ENCODE measurements around the gene ST8SIA6. TPM values are rescaled to one million over a fixed set of nuclear protein-coding genes. Genes with fewer than 3 reads are reported as not detected.

ST8SIA6 gene
- total RNA-seq, 1 donor from 2014 or later = 1.7 TPM

DNA sequence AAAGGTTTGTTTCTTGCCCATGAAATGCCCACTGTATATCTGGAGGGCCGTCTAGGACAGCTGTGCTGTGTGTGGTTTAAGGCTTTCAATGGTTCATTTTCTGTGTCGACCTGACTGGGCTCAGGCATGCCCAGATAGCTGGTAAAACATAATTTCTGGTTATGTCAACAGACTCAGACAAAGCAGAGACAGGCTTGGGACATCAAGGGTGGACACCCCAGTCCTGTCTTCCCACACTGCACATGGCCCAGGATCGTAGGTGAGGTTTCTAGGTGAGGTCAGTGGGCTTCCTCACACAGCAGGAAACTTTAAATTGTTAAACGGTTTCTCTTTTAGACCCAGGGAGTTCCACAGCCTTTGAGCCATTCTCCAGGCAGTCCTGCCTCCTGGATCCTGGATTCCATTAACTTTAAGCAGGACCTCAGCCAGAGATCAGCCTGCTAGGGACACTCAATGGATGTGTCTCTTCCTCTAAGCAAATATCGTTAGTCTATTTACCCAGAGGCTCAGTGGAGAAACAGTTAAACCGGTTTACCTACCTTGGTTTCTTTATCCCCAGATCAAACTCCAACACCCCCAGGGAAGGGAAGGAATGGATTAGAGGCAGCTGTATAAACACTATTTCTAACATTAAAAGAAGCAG is 66.4 kb downstream of the ST8SIA6 start:
- Mint-ChIP-seq H3K36me3 (ENCODE audit: low read depth, unreplicated experiment) (no peaks in the 10 kb centered on the region), H3K27me3 (ENCODE audit: unreplicated experiment) (peaks cover 5% of the 10 kb centered on the region), H3K4me3 (ENCODE audit: unreplicated experiment) (no peak overlapping the region), H3K4me1 (ENCODE audit: unreplicated experiment) (peaks cover 12% of the 10 kb centered on the region), H3K27ac (ENCODE audit: unreplicated experiment) (peak overlapping the region; percentile 58), H3K9me3 (ENCODE audit: unreplicated experiment) (no peaks in the 10 kb centered on the region)
- no peak for DNase-seq (ENCODE audit: low spot score)
- TF ChIP-seq CTCF (IDR thresholded peaks at IDR 0.05; ENCODE audit: unreplicated experiment) = no peak

- no peak for DNase-seq (ENCODE audit: low spot score)
- peaks cover 5% of the 10 kb centered on the region for H3K27me3 Mint-ChIP-seq (ENCODE audit: unreplicated experiment)
- no peaks in the 10 kb centered on the region for H3K36me3 Mint-ChIP-seq (ENCODE audit: low read depth, unreplicated experiment)
- no peak for TF ChIP-seq CTCF (IDR thresholded peaks at IDR 0.05; ENCODE audit: unreplicated experiment)
- H3K27ac Mint-ChIP-seq (ENCODE audit: unreplicated experiment) = no peak overlapping the region
- H3K9me3 Mint-ChIP-seq (ENCODE audit: unreplicated experiment) = no peaks in the 10 kb centered on the region
- no peak overlapping the region for H3K4me3 Mint-ChIP-seq (ENCODE audit: unreplicated experiment)
- peaks cover 12% of the 10 kb centered on the region for H3K4me1 Mint-ChIP-seq (ENCODE audit: unreplicated experiment)
Measured at GRCh38 chr10:17386616-17387075, 67.7 kb downstream of the ST8SIA6 start.

- H3K9me3 Mint-ChIP-seq (ENCODE audit: unreplicated experiment) = no peaks in the 10 kb centered on the region
- no peak overlapping the region for H3K4me3 Mint-ChIP-seq (ENCODE audit: unreplicated experiment)
- no peak for TF ChIP-seq CTCF (IDR thresholded peaks at IDR 0.05; ENCODE audit: unreplicated experiment)
- H3K4me1 Mint-ChIP-seq (ENCODE audit: unreplicated experiment) = peaks cover 12% of the 10 kb centered on the region
- no peaks in the 10 kb centered on the region for H3K36me3 Mint-ChIP-seq (ENCODE audit: low read depth, unreplicated experiment)
- DNase-seq (ENCODE audit: low spot score) = no peak
- H3K27ac Mint-ChIP-seq (ENCODE audit: unreplicated experiment) = no peak overlapping the region
- H3K27me3 Mint-ChIP-seq (ENCODE audit: unreplicated experiment) = peaks cover 5% of the 10 kb centered on the region
Measured at GRCh38 chr10:17386021-17386420, 68.4 kb downstream of the ST8SIA6 start.

DNA sequence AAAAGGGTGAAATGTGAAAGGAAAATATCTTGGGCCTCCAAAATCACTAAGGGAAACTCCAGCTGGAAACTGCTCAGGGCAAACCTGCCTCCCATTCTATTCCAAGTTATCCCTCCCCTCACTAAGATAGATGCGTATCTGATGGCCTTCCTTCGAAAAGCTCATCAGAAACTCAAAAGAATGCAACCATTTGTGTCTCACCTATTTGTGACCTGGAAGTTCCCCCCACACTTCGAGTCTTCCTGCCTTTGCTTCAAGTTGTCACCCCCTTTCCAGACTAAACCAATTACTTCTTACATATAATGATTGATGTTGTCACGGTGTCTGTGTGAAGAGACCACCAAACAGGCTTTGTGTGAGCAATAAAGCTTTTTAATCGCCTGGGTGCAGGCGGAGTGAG is 69.3 kb downstream of the ST8SIA6 start:
- Mint-ChIP-seq H3K4me3 (ENCODE audit: unreplicated experiment) (no peak overlapping the region), H3K9me3 (ENCODE audit: unreplicated experiment) (no peaks in the 10 kb centered on the region), H3K27ac (ENCODE audit: unreplicated experiment) (no peak overlapping the region), H3K27me3 (ENCODE audit: unreplicated experiment) (peaks cover 5% of the 10 kb centered on the region), H3K4me1 (ENCODE audit: unreplicated experiment) (peaks cover 14% of the 10 kb centered on the region), H3K36me3 (ENCODE audit: low read depth, unreplicated experiment) (no peaks in the 10 kb centered on the region)
- no peak for DNase-seq (ENCODE audit: low spot score)
- TF ChIP-seq CTCF (IDR thresholded peaks at IDR 0.05; ENCODE audit: unreplicated experiment) = no peak

- Mint-ChIP-seq H3K36me3 (ENCODE audit: low read depth, unreplicated experiment) (no peaks in the 10 kb centered on the region), H3K4me1 (ENCODE audit: unreplicated experiment) (peaks cover 25% of the 10 kb centered on the region), H3K27ac (ENCODE audit: unreplicated experiment) (no peak overlapping the region), H3K4me3 (ENCODE audit: unreplicated experiment) (no peak overlapping the region), H3K9me3 (ENCODE audit: unreplicated experiment) (no peaks in the 10 kb centered on the region), H3K27me3 (ENCODE audit: unreplicated experiment) (peaks cover 5% of the 10 kb centered on the region)
- no peak for TF ChIP-seq CTCF (IDR thresholded peaks at IDR 0.05; ENCODE audit: unreplicated experiment)
- DNase-seq (ENCODE audit: low spot score) = no peak
Measured at GRCh38 chr10:17383801-17384555, 70.4 kb downstream of the ST8SIA6 start.

Data from endothelial cell (in vitro differentiated cells).